ENCODE results near the gene PROZ.

- TF ChIP-seq, protein P1, sequence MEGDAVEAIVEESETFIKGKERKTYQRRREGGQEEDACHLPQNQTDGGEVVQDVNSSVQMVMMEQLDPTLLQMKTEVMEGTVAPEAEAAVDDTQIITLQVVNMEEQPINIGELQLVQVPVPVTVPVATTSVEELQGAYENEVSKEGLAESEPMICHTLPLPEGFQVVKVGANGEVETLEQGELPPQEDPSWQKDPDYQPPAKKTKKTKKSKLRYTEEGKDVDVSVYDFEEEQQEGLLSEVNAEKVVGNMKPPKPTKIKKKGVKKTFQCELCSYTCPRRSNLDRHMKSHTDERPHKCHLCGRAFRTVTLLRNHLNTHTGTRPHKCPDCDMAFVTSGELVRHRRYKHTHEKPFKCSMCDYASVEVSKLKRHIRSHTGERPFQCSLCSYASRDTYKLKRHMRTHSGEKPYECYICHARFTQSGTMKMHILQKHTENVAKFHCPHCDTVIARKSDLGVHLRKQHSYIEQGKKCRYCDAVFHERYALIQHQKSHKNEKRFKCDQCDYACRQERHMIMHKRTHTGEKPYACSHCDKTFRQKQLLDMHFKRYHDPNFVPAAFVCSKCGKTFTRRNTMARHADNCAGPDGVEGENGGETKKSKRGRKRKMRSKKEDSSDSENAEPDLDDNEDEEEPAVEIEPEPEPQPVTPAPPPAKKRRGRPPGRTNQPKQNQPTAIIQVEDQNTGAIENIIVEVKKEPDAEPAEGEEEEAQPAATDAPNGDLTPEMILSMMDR (IDR thresholded peaks at IDR 0.05; ENCODE audit: low read depth, low read length): no peak
- no peak for TF ChIP-seq EZH2phosphoT487 (IDR thresholded peaks at IDR 0.05; ENCODE audit: low read depth)
Measured at GRCh38 chr13:113176822-113177221, 18.4 kb downstream of the PROZ start.
